Endodermal cell (in vitro differentiated cells): ENCODE results near the gene MTHFD2. TPM values are rescaled to one million over a fixed set of nuclear protein-coding genes. Genes with fewer than 3 reads are reported as not detected.

Source experiments
- DNase-seq: peaks from one replicate; pipeline ENCODE4 v3.0.0-alpha.2; 2017
- H3K27ac ChIP-seq: 2 replicates; pipeline ENCODE4 v1.5.1; 2013; ENCODE audit warnings: mild to moderate bottlenecking, low read depth, low read length, moderate library complexity
- H3K27me3 ChIP-seq: 2 replicates; pipeline ENCODE4 v1.6.1; 2013; ENCODE audit warnings: mild to moderate bottlenecking, low read length, moderate library complexity; ENCODE audit not compliant: insufficient read depth, control insufficient read depth, poor library complexity, severe bottlenecking
- H3K36me3 ChIP-seq: 2 replicates; pipeline ENCODE4 v1.7.0; 2013; ENCODE audit warnings: mild to moderate bottlenecking, low read length, moderate library complexity; ENCODE audit not compliant: control insufficient read depth, insufficient read depth
- H3K4me1 ChIP-seq: one replicate; pipeline ENCODE4 v1.7.0; 2013; ENCODE audit warnings: low read length; ENCODE audit not compliant: control insufficient read depth, insufficient read depth
- H3K4me3 ChIP-seq: 2 replicates; pipeline ENCODE4 v1.5.1; 2013; ENCODE audit warnings: mild to moderate bottlenecking, low read length, moderate library complexity
- H3K9ac ChIP-seq: 2 replicates; pipeline ENCODE4 v1.6.1; 2013; ENCODE audit warnings: mild to moderate bottlenecking, low read length, moderate library complexity; ENCODE audit not compliant: poor library complexity, severe bottlenecking; ENCODE audit errors: extremely low read depth
- H3K9me3 ChIP-seq: 2 replicates; pipeline ENCODE4 v1.6.1; 2013; ENCODE audit warnings: mild to moderate bottlenecking, low read length, moderate library complexity; ENCODE audit not compliant: control insufficient read depth
- H3K27ac Mint-ChIP-seq: 2 replicates; pipeline ENCODE4 v1.8.0; 2020; ENCODE audit warnings: mixed read lengths
- H3K27me3 Mint-ChIP-seq: 2 replicates; pipeline ENCODE4 v1.8.0; 2021; ENCODE audit warnings: mild to moderate bottlenecking, mixed read lengths; ENCODE audit not compliant: insufficient read depth
- H3K36me3 Mint-ChIP-seq: 2 replicates; pipeline ENCODE4 v1.8.0; 2020; ENCODE audit warnings: low read depth, mixed read lengths
- H3K4me1 Mint-ChIP-seq: 2 replicates; pipeline ENCODE4 v1.8.0; 2020; ENCODE audit warnings: mixed read lengths
- H3K4me3 Mint-ChIP-seq: 2 replicates; pipeline ENCODE4 v1.8.0; 2020; ENCODE audit warnings: mild to moderate bottlenecking, moderate library complexity, mixed read lengths
- H3K9me3 Mint-ChIP-seq: 2 replicates; pipeline ENCODE4 v1.8.0; 2020; ENCODE audit warnings: mild to moderate bottlenecking, mixed read lengths
- CTCF ChIP-seq: fragments of 200-600 bp; sonication (generic); conservative IDR thresholded peaks from 2 replicates; pipeline ENCODE4 v1.5.0; 2021; ENCODE audit warnings: antibody characterized with exemption, mild to moderate bottlenecking
- WGBS, 2 experiments: methylation state at CpG; one replicate each; pipeline versions ENCODE4 v1.1.5 to v1.1.7; 2013; ENCODE audit warnings: missing lambda C conversion rate in 2 of 2, mixed read lengths in 1 of 2; ENCODE audit not compliant: insufficient coverage in 1 of 2, insufficient read length in 1 of 2; 5-methylcytosine and 5-hydroxymethylcytosine counted together
- total RNA-seq, 2 donors: library from RNA; stranded (reverse); fragmentation: NEBNext Ultra II Directional in 1 of 2; extraction: Animal tissue kit (Norgen Biotek cat#: 25700) in 1 of 2; gene quantifications; 2 replicates in 1 of 2; 3 replicates in 1 of 2; pipeline ENCODE4 v1.2.1, GENCODE V29; 2021

Gene MTHFD2
- total RNA-seq, 2 donors from 2014 or later: 77.4 to 84.5 TPM

GRCh38 chr2:74188018-74188601 is 10.3 kb upstream of the MTHFD2 start:
- no peaks in the 10 kb centered on the region for H3K36me3 ChIP-seq
- H3K4me1 ChIP-seq: no peaks in the 10 kb centered on the region
- Mint-ChIP-seq H3K4me3 (no peak overlapping the region), H3K27me3 (no peaks in the 10 kb centered on the region), H3K27ac (peak overlapping the region; percentile 83), H3K36me3 (no peaks in the 10 kb centered on the region), H3K9me3 (no peaks in the 10 kb centered on the region), H3K4me1 (peaks cover 9% of the 10 kb centered on the region)
- DNase-seq: peak; percentile 85
- no peak overlapping the region for H3K9ac ChIP-seq
- no peaks in the 10 kb centered on the region for H3K9me3 ChIP-seq
- no peak overlapping the region for H3K4me3 ChIP-seq
- 89 to 92% methylated on average over 5 to 6 of the region's 6 CpGs for WGBS, 2 experiments
- H3K27ac ChIP-seq: no peak overlapping the region
- TF ChIP-seq CTCF: no peak
- H3K27me3 ChIP-seq: no peaks in the 10 kb centered on the region

- Mint-ChIP-seq H3K4me1 (peaks cover 9% of the 10 kb centered on the region), H3K27ac (no peak overlapping the region), H3K9me3 (no peaks in the 10 kb centered on the region), H3K4me3 (no peak overlapping the region), H3K36me3 (no peaks in the 10 kb centered on the region), H3K27me3 (no peaks in the 10 kb centered on the region)
- H3K27ac ChIP-seq: no peak overlapping the region
- 97 to 100% methylated on average over 2 to 3 of the region's 3 CpGs for WGBS, 2 experiments
- H3K4me3 ChIP-seq: no peak overlapping the region
- DNase-seq: no peak
- no peaks in the 10 kb centered on the region for H3K36me3 ChIP-seq
- no peaks in the 10 kb centered on the region for H3K9me3 ChIP-seq
- no peaks in the 10 kb centered on the region for H3K27me3 ChIP-seq
- H3K9ac ChIP-seq: no peak overlapping the region
- TF ChIP-seq CTCF: no peak
- no peaks in the 10 kb centered on the region for H3K4me1 ChIP-seq
These were observed 9.7 kb upstream of the MTHFD2 start for GRCh38 chr2:74188696-74189095.

- H3K36me3 Mint-ChIP-seq: no peaks in the 10 kb centered on the region
- Histone ChIP-seq H3K36me3 (no peaks in the 10 kb centered on the region), H3K4me3 (no peak overlapping the region), H3K27me3 (no peaks in the 10 kb centered on the region), H3K27ac (no peak overlapping the region), H3K9ac (no peak overlapping the region), H3K4me1 (peaks cover 3% of the 10 kb centered on the region), H3K9me3 (no peaks in the 10 kb centered on the region)
- DNase-seq: peak; percentile 46
- peaks cover 12% of the 10 kb centered on the region for H3K4me1 Mint-ChIP-seq
- H3K27me3 Mint-ChIP-seq: peaks cover under 1% of the 10 kb centered on the region
- H3K4me3 Mint-ChIP-seq: no peak overlapping the region
- H3K9me3 Mint-ChIP-seq: no peaks in the 10 kb centered on the region
- WGBS, 2 experiments: 88 to 93% methylated on average over 4 to 6 of the region's 6 CpGs
- TF ChIP-seq CTCF: no peak
- peak overlapping the region; percentile 44 for H3K27ac Mint-ChIP-seq
These were observed 6.6 kb upstream of the MTHFD2 start for GRCh38 chr2:74191596-74192380.
